ENCODE measurements around the gene FUS. TPM values are rescaled to one million over a fixed set of nuclear protein-coding genes. Genes with fewer than 3 reads are reported as not detected.

FUS gene
- total RNA-seq, 1 experiment from 2014 or later = 770 TPM

Other genes starting within 250 kb of the FUS start
- 10.8 to 13.5 TPM (median 13.2 TPM) in 3 replicates for gene ORAI3, start 231.1 kb upstream of the FUS start, total RNA-seq (2021)
- 29.3 to 31.1 TPM (median 29.4 TPM) in 3 replicates for gene SETD1A, start 222.4 kb upstream of the FUS start, total RNA-seq (2021)
- gene HSD3B7, start 194.9 kb upstream of the FUS start, total RNA-seq (2021) = 4.1 to 4.5 TPM (median 4.5 TPM) in 3 replicates
- gene STX1B, start 169.5 kb upstream of the FUS start, total RNA-seq (2021) = 15.9 to 20.5 TPM (median 19.9 TPM) in 3 replicates
- 31.3 to 38.4 TPM (median 32.5 TPM) in 3 replicates for gene STX4, start 146.6 kb upstream of the FUS start, total RNA-seq (2021)
- 13.5 to 17.3 TPM (median 16.6 TPM) in 3 replicates for gene ZNF668, start 105.9 kb upstream of the FUS start, total RNA-seq (2021)
- 26.7 to 29.3 TPM (median 29.1 TPM) in 3 replicates for gene ZNF646, start 105.7 kb upstream of the FUS start, total RNA-seq (2021)
- gene PRSS53, start 91.2 kb upstream of the FUS start, total RNA-seq (2021) = 2.5 to 4.9 TPM (median 4.1 TPM) in 3 replicates
- 85.7 to 114 TPM (median 110 TPM) in 3 replicates for gene VKORC1, start 85.3 kb upstream of the FUS start, total RNA-seq (2021)
- 58.3 to 71.3 TPM (median 69.3 TPM) in 3 replicates for gene BCKDK, start 71.8 kb upstream of the FUS start, total RNA-seq (2021)
- 65.7 to 70.8 TPM (median 69.8 TPM) in 3 replicates for gene KAT8, start 62.5 kb upstream of the FUS start, total RNA-seq (2021)
- 78.8 to 127 TPM (median 127 TPM) in 3 replicates for gene PRSS8, start 44.4 kb upstream of the FUS start, total RNA-seq (2021)
- 0.48 to 1.5 TPM (median 1.3 TPM) in 3 replicates for gene PRSS36, start 30.1 kb upstream of the FUS start, total RNA-seq (2021)
- 35.2 to 45.5 TPM (median 42.4 TPM) in 3 replicates for gene PYCARD, start 22.6 kb downstream of the FUS start, total RNA-seq (2021)
- gene TRIM72, start 34.0 kb downstream of the FUS start, total RNA-seq (2021) = 1.8 to 2.5 TPM (median 2.4 TPM) in 3 replicates
- 1.9 to 9.5 TPM (median 6.1 TPM) in 3 replicates for gene PYDC1, start 37.0 kb downstream of the FUS start, total RNA-seq (2021)
- gene ITGAM, start 79.8 kb downstream of the FUS start, total RNA-seq (2021) = 0.82 to 1.1 TPM (median 0.94 TPM) in 3 replicates
- gene ITGAX, start 175.0 kb downstream of the FUS start, total RNA-seq (2021) = 0.25 to 0.33 TPM (median 0.32 TPM) in 3 replicates
- not detected in 3 replicates for gene ITGAD, start 213.2 kb downstream of the FUS start, total RNA-seq (2021)
- gene COX6A2, start 248.2 kb downstream of the FUS start, total RNA-seq (2021) = 0.48 to 1.0 TPM in 2 of 3 replicates, not detected in the other